ENCODE measurements around the gene ACAN.

ACAN gene

GRCh38 chr15:88872106-88872505 lies 68.9 kb downstream of the ACAN start:
- DNase-seq (ENCODE audit: low read depth, low spot score): no peak
- no peak for TF ChIP-seq CTCF (IDR thresholded peaks at IDR 0.05; ENCODE audit: low read depth, low read length)
- in situ Hi-C loops (cut with HindIII; ENCODE audit: low sequenced_read_pairs): no loop called here
- no peak overlapping the region for H3K4me3 ChIP-seq (ENCODE audit: low read depth, low read length)

GRCh38 chr15:88872706-88873105 lies 69.5 kb downstream of the ACAN start:
- in situ Hi-C loops (cut with HindIII; ENCODE audit: low sequenced_read_pairs): no loop called here
- DNase-seq (ENCODE audit: low read depth, low spot score): no peak
- TF ChIP-seq CTCF (IDR thresholded peaks at IDR 0.05; ENCODE audit: low read depth, low read length): no peak
- no peak overlapping the region for H3K4me3 ChIP-seq (ENCODE audit: low read depth, low read length)

DNA sequence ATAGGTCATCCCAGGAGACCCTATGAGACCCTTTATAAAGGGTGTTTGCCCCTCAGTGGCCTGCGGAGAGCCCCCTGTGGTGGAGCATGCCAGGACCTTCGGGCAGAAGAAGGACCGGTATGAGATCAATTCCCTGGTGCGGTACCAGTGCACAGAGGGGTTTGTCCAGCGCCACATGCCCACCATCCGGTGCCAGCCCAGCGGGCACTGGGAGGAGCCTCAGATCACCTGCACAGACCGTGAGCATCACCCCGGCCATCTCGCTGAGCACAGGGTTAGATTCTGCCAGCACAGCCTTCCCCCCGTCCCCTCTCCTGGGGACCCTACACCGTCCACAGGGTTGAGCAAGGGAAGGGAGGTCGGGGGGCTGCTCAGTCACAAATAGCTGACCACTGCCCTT lies 70.5 kb downstream of the ACAN start:
- H3K4me3 ChIP-seq (ENCODE audit: low read depth, low read length): no peak overlapping the region
- no peak for DNase-seq (ENCODE audit: low read depth, low spot score)
- in situ Hi-C loops (cut with HindIII; ENCODE audit: low sequenced_read_pairs): no loop called here
- no peak for TF ChIP-seq CTCF (IDR thresholded peaks at IDR 0.05; ENCODE audit: low read depth, low read length)

- no peak for DNase-seq (ENCODE audit: low read depth, low spot score)
- no peak overlapping the region for H3K4me3 ChIP-seq (ENCODE audit: low read depth, low read length)
- TF ChIP-seq CTCF (IDR thresholded peaks at IDR 0.05; ENCODE audit: low read depth, low read length): no peak
- in situ Hi-C loops (cut with HindIII; ENCODE audit: low sequenced_read_pairs): no loop called here
These were observed 71.0 kb downstream of the ACAN start for GRCh38 chr15:88874275-88874674.

GRCh38 chr15:88874684-88875083 lies 71.4 kb downstream of the ACAN start:
- in situ Hi-C loops (cut with HindIII; ENCODE audit: low sequenced_read_pairs): no loop called here
- no peak overlapping the region for H3K4me3 ChIP-seq (ENCODE audit: low read depth, low read length)
- TF ChIP-seq CTCF (IDR thresholded peaks at IDR 0.05; ENCODE audit: low read depth, low read length): no peak
- no peak for DNase-seq (ENCODE audit: low read depth, low spot score)

DNA sequence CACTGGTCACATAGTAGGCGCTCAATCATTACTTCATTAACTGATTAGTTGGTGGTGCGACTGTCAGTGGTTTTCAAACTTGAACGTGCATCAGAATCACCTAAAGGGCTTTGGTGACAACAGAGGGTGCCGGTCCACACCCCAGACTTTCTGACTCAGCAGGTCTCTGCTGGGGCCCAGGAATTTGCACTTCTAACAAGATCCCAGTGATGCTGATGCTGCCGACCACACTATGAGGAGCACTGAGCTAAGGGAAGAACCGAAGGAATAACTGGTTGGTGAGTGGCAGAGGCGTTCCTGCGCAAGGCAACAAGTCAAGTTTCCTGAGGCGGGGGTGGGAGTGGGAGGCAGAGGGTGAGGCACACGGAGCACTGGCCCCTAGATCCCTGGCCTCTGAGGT lies 73.3 kb downstream of the ACAN start:
- no peak for TF ChIP-seq CTCF (IDR thresholded peaks at IDR 0.05; ENCODE audit: low read depth, low read length)
- in situ Hi-C loops (cut with HindIII; ENCODE audit: low sequenced_read_pairs): no loop called here
- no peak for DNase-seq (ENCODE audit: low read depth, low spot score)
- no peak overlapping the region for H3K4me3 ChIP-seq (ENCODE audit: low read depth, low read length)

- in situ Hi-C loops (cut with HindIII; ENCODE audit: low sequenced_read_pairs): no loop called here
- TF ChIP-seq CTCF (IDR thresholded peaks at IDR 0.05; ENCODE audit: low read depth, low read length): no peak
- H3K4me3 ChIP-seq (ENCODE audit: low read depth, low read length): no peak overlapping the region
- DNase-seq (ENCODE audit: low read depth, low spot score): no peak
These were observed 74.2 kb downstream of the ACAN start for GRCh38 chr15:88877415-88877814.

Data from astrocyte of the spinal cord (primary cell).